Kasumi-1 (cell line): Measurements from ENCODE around the gene BCL3.

Source experiments
- DNase-seq, 2 experiments: peaks; one replicate each; lab custom pipeline; 2025; lab: John Stamatoyannopoulos, UW

BCL3 gene

GRCh38 chr19:44794610-44795009 is 46.1 kb downstream of the BCL3 start:
- no peak for DNase-seq

- no peak for DNase-seq
Observed at GRCh38 chr19:44795398-44795987, 47.0 kb downstream of the BCL3 start.

- no peak for DNase-seq
Observed at GRCh38 chr19:44796701-44797115, 48.2 kb downstream of the BCL3 start.

- DNase-seq: no peak
Observed at GRCh38 chr19:44799627-44800346, 51.3 kb downstream of the BCL3 start.

GRCh38 chr19:44800461-44800860 is 52.0 kb downstream of the BCL3 start:
- DNase-seq: peak; percentile 70 to 82

- no peak for DNase-seq
Observed at GRCh38 chr19:44803442-44804428, 55.2 kb downstream of the BCL3 start.

- DNase-seq: no peak
Observed at GRCh38 chr19:44806291-44806690, 57.8 kb downstream of the BCL3 start.

- no peak for DNase-seq
Observed at GRCh38 chr19:44807162-44807561, 58.7 kb downstream of the BCL3 start.

GRCh38 chr19:44807652-44808462 is 59.3 kb downstream of the BCL3 start:
- DNase-seq: no peak

- no peak for DNase-seq
Observed at GRCh38 chr19:44808463-44809371, 60.2 kb downstream of the BCL3 start, which contains the start of gene BCAM. Gene BCAM, plus strand, starts transcription at chr19:44809103. Its CDS starts 22 bp downstream, at chr19:44809125.
